ENCODE results near the gene ITGA6.
A peak's percentile ranks its signal among the peaks of the same experiment; 100 is the strongest.

The ITGA6 gene

DNA sequence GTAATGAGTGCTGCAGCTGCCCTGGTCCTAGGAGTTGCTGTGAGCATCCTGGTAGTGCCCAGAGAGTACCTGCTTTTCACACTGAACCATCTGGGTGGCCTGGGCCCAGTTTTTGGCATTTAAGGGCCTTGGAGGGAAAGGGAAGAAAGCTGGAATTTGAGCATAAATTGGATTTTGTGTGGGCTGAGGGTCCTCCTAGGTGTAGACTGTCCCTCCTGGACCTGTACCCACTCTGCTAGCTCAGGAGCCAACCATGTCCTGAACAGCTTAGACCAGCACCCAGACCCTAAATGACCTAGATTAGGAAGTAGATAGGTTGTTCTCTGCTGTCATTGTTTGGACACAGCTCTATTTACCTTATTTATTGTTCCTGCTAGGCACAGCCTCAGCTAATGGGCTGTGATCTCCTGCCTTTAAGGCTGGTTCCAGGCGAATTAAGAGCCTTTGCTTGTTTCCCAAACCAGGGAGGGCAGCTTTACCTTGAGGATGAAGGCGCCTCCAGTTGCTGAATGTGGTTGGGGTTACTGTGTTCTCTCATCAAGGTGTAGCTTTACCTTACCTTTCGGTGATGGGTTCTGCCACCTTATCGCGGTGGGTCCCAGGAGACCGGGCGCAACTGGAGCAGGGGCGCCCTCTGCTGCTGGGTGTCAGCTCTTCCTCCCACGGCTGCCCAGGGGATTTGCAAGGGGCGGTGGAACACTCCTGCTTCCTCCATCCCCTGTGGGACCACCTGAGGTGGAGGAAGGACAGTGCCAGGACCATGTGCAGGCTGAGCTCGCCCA, 34.4 kb downstream of the ITGA6 start (continued):
- TF ChIP-seq, protein P1, sequence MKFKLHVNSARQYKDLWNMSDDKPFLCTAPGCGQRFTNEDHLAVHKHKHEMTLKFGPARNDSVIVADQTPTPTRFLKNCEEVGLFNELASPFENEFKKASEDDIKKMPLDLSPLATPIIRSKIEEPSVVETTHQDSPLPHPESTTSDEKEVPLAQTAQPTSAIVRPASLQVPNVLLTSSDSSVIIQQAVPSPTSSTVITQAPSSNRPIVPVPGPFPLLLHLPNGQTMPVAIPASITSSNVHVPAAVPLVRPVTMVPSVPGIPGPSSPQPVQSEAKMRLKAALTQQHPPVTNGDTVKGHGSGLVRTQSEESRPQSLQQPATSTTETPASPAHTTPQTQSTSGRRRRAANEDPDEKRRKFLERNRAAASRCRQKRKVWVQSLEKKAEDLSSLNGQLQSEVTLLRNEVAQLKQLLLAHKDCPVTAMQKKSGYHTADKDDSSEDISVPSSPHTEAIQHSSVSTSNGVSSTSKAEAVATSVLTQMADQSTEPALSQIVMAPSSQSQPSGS (tag by site-specific recombination; IDR thresholded peaks at IDR 0.05; ENCODE audit: low read depth) = no peak
- TF ChIP-seq, protein P2, sequence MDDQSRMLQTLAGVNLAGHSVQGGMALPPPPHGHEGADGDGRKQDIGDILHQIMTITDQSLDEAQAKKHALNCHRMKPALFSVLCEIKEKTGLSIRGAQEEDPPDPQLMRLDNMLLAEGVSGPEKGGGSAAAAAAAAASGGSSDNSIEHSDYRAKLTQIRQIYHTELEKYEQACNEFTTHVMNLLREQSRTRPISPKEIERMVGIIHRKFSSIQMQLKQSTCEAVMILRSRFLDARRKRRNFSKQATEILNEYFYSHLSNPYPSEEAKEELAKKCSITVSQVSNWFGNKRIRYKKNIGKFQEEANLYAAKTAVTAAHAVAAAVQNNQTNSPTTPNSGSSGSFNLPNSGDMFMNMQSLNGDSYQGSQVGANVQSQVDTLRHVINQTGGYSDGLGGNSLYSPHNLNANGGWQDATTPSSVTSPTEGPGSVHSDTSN (CRISPR knock-in tag; IDR thresholded peaks at IDR 0.05) = 0 out of 2 replicates have a peak, but pooled peaks have one; percentile 30
- TF ChIP-seq ZNF10 (tag by site-specific recombination; IDR thresholded peaks at IDR 0.05) = no peak
- no peak for TF ChIP-seq ZNF768 (tag by site-specific recombination; IDR thresholded peaks at IDR 0.05)
- TF ChIP-seq, protein P3, sequence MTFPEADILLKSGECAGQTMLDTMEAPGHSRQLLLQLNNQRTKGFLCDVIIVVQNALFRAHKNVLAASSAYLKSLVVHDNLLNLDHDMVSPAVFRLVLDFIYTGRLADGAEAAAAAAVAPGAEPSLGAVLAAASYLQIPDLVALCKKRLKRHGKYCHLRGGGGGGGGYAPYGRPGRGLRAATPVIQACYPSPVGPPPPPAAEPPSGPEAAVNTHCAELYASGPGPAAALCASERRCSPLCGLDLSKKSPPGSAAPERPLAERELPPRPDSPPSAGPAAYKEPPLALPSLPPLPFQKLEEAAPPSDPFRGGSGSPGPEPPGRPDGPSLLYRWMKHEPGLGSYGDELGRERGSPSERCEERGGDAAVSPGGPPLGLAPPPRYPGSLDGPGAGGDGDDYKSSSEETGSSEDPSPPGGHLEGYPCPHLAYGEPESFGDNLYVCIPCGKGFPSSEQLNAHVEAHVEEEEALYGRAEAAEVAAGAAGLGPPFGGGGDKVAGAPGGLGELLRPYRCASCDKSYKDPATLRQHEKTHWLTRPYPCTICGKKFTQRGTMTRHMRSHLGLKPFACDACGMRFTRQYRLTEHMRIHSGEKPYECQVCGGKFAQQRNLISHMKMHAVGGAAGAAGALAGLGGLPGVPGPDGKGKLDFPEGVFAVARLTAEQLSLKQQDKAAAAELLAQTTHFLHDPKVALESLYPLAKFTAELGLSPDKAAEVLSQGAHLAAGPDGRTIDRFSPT (tag by site-specific recombination; IDR thresholded peaks at IDR 0.05) = peak; percentile 42; the same call in 1 of the 2 replicates
- TF ChIP-seq GLIS2 (tag by site-specific recombination; IDR thresholded peaks at IDR 0.05) = peak; percentile 24; the same call in 1 of the 2 replicates
- TF ChIP-seq EGR2 (tag by site-specific recombination; IDR thresholded peaks at IDR 0.05; ENCODE audit: low read depth) = 0 out of 2 replicates have a peak, but pooled peaks have one; percentile 26

DNA sequence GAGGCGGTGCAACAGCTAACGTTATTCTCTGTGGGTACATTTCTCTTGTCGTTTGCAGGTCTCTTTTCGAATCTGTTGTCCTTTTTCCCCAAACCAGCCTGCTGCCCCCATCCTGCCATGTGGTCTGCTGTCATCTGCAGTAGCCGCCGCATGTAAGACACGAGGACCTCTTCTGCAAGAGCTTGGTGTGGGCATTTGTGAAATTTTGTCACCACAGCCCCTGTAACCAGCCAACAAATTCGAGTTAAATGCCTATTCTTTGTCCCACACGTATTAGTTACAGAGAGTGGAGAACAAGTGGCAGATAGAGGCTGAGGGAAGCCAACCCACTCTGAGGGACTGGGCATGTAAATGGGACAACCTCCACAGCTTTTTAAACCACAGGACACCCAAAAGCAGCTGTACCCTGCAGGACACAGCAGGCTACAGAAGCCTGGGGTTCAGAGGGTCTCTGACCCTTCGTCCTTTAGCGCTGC, 35.0 kb downstream of the ITGA6 start:
- no peak overlapping the region for H3K27ac ChIP-seq (ENCODE audit: extremely low read depth, low read depth, low read length)
- no peak overlapping the region for H3K4me3 ChIP-seq (ENCODE audit: low read depth, low read length)
- POLR2A ChIA-PET = interaction anchor here (1.1 to 1.8 kb wide), 2 partner anchors 35 to 290 kb away, joined by 4 to 11 read pairs; partner anchors contain the start of gene ITGA6
- TF ChIP-seq, protein P4, sequence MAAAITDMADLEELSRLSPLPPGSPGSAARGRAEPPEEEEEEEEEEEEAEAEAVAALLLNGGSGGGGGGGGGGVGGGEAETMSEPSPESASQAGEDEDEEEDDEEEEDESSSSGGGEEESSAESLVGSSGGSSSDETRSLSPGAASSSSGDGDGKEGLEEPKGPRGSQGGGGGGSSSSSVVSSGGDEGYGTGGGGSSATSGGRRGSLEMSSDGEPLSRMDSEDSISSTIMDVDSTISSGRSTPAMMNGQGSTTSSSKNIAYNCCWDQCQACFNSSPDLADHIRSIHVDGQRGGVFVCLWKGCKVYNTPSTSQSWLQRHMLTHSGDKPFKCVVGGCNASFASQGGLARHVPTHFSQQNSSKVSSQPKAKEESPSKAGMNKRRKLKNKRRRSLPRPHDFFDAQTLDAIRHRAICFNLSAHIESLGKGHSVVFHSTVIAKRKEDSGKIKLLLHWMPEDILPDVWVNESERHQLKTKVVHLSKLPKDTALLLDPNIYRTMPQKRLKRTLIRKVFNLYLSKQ (tag by site-specific recombination; IDR thresholded peaks at IDR 0.05; ENCODE audit: borderline replicate concordance) = no peak
- TF ChIP-seq ZSCAN30 (tag by site-specific recombination; IDR thresholded peaks at IDR 0.05) = no peak
- no peak for TF ChIP-seq ZNF335 (tag by site-specific recombination; conservative IDR thresholded peaks at IDR 0.05)
- TF ChIP-seq ZNF830 (tag by site-specific recombination; IDR thresholded peaks at IDR 0.05; ENCODE audit: low read depth) = no peak
- no peak for TF ChIP-seq ZNF426 (tag by site-specific recombination; IDR thresholded peaks at IDR 0.05)
- TF ChIP-seq ZNF747 (tag by site-specific recombination; IDR thresholded peaks at IDR 0.05) = no peak
- no peak for TF ChIP-seq SCRT1 (tag by site-specific recombination; IDR thresholded peaks at IDR 0.05; ENCODE audit: borderline replicate concordance)
- TF ChIP-seq ZNF174 (tag by site-specific recombination; IDR thresholded peaks at IDR 0.05) = no peak
- TF ChIP-seq, protein P5, sequence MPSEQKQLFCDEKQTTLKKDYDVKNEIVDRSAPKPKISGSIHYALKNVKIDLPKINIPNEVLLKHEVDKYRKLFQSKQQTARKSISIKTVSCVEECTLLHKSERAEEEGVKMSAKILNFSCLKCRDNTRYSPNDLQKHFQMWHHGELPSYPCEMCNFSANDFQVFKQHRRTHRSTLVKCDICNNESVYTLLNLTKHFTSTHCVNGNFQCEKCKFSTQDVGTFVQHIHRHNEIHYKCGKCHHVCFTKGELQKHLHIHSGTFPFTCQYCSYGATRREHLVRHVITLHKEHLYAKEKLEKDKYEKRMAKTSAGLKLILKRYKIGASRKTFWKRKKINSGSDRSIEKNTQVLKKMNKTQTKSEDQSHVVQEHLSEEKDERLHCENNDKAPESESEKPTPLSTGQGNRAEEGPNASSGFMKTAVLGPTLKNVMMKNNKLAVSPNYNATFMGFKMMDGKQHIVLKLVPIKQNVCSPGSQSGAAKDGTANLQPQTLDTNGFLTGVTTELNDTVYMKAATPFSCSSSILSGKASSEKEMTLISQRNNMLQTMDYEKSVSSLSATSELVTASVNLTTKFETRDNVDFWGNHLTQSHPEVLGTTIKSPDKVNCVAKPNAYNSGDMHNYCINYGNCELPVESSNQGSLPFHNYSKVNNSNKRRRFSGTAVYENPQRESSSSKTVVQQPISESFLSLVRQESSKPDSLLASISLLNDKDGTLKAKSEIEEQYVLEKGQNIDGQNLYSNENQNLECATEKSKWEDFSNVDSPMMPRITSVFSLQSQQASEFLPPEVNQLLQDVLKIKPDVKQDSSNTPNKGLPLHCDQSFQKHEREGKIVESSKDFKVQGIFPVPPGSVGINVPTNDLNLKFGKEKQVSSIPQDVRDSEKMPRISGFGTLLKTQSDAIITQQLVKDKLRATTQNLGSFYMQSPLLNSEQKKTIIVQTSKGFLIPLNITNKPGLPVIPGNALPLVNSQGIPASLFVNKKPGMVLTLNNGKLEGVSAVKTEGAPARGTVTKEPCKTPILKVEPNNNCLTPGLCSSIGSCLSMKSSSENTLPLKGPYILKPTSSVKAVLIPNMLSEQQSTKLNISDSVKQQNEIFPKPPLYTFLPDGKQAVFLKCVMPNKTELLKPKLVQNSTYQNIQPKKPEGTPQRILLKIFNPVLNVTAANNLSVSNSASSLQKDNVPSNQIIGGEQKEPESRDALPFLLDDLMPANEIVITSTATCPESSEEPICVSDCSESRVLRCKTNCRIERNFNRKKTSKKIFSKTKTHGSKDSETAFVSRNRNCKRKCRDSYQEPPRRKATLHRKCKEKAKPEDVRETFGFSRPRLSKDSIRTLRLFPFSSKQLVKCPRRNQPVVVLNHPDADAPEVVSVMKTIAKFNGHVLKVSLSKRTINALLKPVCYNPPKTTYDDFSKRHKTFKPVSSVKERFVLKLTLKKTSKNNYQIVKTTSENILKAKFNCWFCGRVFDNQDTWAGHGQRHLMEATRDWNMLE (tag by site-specific recombination; conservative IDR thresholded peaks at IDR 0.05; ENCODE audit: low read depth) = no peak
- no peak for TF ChIP-seq BCL11A (tag by site-specific recombination; IDR thresholded peaks at IDR 0.05; ENCODE audit: low read depth)
- TF ChIP-seq ZNF114 (tag by site-specific recombination; IDR thresholded peaks at IDR 0.05) = no peak
- no peak for TF ChIP-seq ZNF311 (tag by site-specific recombination; IDR thresholded peaks at IDR 0.05; ENCODE audit: borderline replicate concordance)
- TF ChIP-seq ZNF2 (tag by site-specific recombination; IDR thresholded peaks at IDR 0.05) = no peak
- TF ChIP-seq SP3 (tag by site-specific recombination; IDR thresholded peaks at IDR 0.05) = no peak
- TF ChIP-seq SP7 (tag by site-specific recombination; IDR thresholded peaks at IDR 0.05) = no peak
- no peak for TF ChIP-seq ZNF48 (tag by site-specific recombination; IDR thresholded peaks at IDR 0.05)

More for the DNA sequence above, 35.0 kb downstream of the ITGA6 start:
- H3K9me3 ChIP-seq (ENCODE audit: control insufficient read depth, insufficient read depth, low read depth, low read length) = no peaks in the 10 kb centered on the region
- CTCF ChIA-PET = interaction anchor here (0.6 to 10.7 kb wide), 45 partner anchors 10 to 1620 kb away, joined by 3 to 213 read pairs (median 5); partner anchors contain the start of gene ITGA6
- H3K4me1 ChIP-seq (ENCODE audit: control insufficient read depth, insufficient read depth, low read length) = no peaks in the 10 kb centered on the region
- H3K36me3 ChIP-seq (ENCODE audit: control insufficient read depth in 2 of 2, insufficient read depth in 1 of 2, low read length in 2 of 2) = peaks cover 0 to 2% of the 10 kb centered on the region in 2 experiments; a peak in 2 of 3 replicates

All from HEK293 (cell line).